K562 (cell line): ENCODE measurements around the gene LRRC49. TPM values are rescaled to one million over a fixed set of nuclear protein-coding genes. Genes with fewer than 3 reads are reported as not detected.

ENCODE experiments used
- ATAC-seq: fragments of 200-7000 bp; cut with Tn5 transposase; 3 replicates; pipeline ENCODE4 v1.9.1; 2020; ENCODE audit warnings: moderate library complexity
- BruUV-seq: library from RNA; stranded (reverse); fragments of 400-500 nt; replicated peaks from 2 replicates; lab custom pipeline; 2021; lab: Mats Ljungman, UMichigan
- CTCF ChIA-PET: fragments of 300-600 bp; formaldehyde crosslinking; extraction: SDS; loops from one replicate; lab custom pipeline; 2021; ENCODE audit warnings: low intra/inter-chr PET ratio; lab: Yijun Ruan, JAX
- POLR2A ChIA-PET: fragments of 300-600, 350-650 bp; sonication (Branson Sonifier 250); formaldehyde crosslinking; extraction: SDS; loops from one replicate; lab custom pipeline; 2021; ENCODE audit warnings: antibody characterized with exemption, inconsistent platforms; lab: Yijun Ruan, JAX
- DNase-seq, 4 experiments: peaks; one replicate each; pipeline versions ENCODE4 v3.0.0 to v3.0.0-alpha.2; 2011 to 2018; ENCODE audit warnings: low spot score in 3 of 4, mixed read lengths in 3 of 4; ENCODE audit errors: extremely low read depth in 1 of 4
- FAIRE-seq: peaks from 2 replicates; lab custom pipeline; 2011; peaks lifted over from hg19 to GRCh38; lab: Jason Lieb, UNC
- H2AFZ ChIP-seq: 2 replicates; pipeline ENCODE4 v1.6.0; 2011; ENCODE audit warnings: low read depth, low read length, control low read depth, inconsistent platforms
- H3K27ac ChIP-seq: fragments of 200-600 bp; 3 replicates; pipeline ENCODE4 v1.8.0; 2011; ENCODE audit warnings: low read depth, mild to moderate bottlenecking, control low read depth, inconsistent platforms, low read length, moderate library complexity, mixed read lengths; ENCODE audit errors: extremely low read depth
- H3K27me3 ChIP-seq, 2 experiments: fragments of 300-600 bp in 1 of 2; 2 replicates in 1 of 2; 3 replicates in 1 of 2; pipeline versions ENCODE4 v1.6.0 to v1.8.0; 2011; ENCODE audit warnings: inconsistent platforms in 2 of 2, low read length in 2 of 2, mild to moderate bottlenecking in 1 of 2, mixed read lengths in 1 of 2, moderate library complexity in 1 of 2; ENCODE audit not compliant: control insufficient read depth in 2 of 2, insufficient read depth in 2 of 2
- H3K36me3 ChIP-seq: fragments of 300-600 bp; 3 replicates; pipeline ENCODE4 v1.8.0; 2011; ENCODE audit warnings: mild to moderate bottlenecking, low read length, inconsistent platforms; ENCODE audit not compliant: control insufficient read depth, insufficient read depth
- H3K4me1 ChIP-seq, 2 experiments: fragments of 200-600 bp in 1 of 2; replicated peaks in 1 of 2; 2 replicates in 1 of 2; 3 replicates in 1 of 2; pipeline versions ENCODE4 v1.5.1 to v1.8.0; 2011; ENCODE audit warnings: inconsistent platforms in 2 of 2, low read length in 2 of 2, mild to moderate bottlenecking in 1 of 2, mixed read lengths in 1 of 2, moderate library complexity in 1 of 2; ENCODE audit not compliant: control insufficient read depth in 2 of 2, insufficient read depth in 2 of 2
- H3K4me2 ChIP-seq: 2 replicates; pipeline ENCODE4 v1.6.1; 2011; ENCODE audit warnings: low read length, control low read depth, inconsistent platforms, mixed read lengths; ENCODE audit not compliant: insufficient read depth
- H3K4me3 ChIP-seq: fragments of 200-600 bp; sonication (generic), shearing (Covaris generic); 2 replicates; pipeline ENCODE4 v1.5.1; 2016; ENCODE audit warnings: control low read depth, inconsistent platforms
- H3K79me2 ChIP-seq: fragments of 200-600 bp; 3 replicates; pipeline ENCODE4 v1.8.0; 2011; ENCODE audit warnings: low read length, inconsistent platforms; ENCODE audit not compliant: control insufficient read depth, insufficient read depth
- H3K9ac ChIP-seq, 2 experiments: 2 replicates each; pipeline versions ENCODE4 v1.6.0 to v1.6.1; 2011; ENCODE audit warnings: low read depth in 2 of 2, low read length in 2 of 2, control low read depth in 1 of 2, inconsistent platforms in 1 of 2, mild to moderate bottlenecking in 1 of 2, mixed read lengths in 1 of 2; ENCODE audit not compliant: insufficient read depth in 1 of 2
- H3K9me1 ChIP-seq: one replicate; pipeline ENCODE4 v1.6.0; 2011; ENCODE audit warnings: inconsistent platforms, mild to moderate bottlenecking, low read length, moderate library complexity; ENCODE audit not compliant: control insufficient read depth, insufficient read depth
- H3K9me3 ChIP-seq: replicated peaks from 2 replicates; pipeline ENCODE4 v1.5.1; 2011; ENCODE audit warnings: low read depth, low read length, inconsistent platforms; ENCODE audit not compliant: control insufficient read depth, insufficient read depth
- H4K20me1 ChIP-seq: replicated peaks from 2 replicates; pipeline ENCODE4 v1.6.1; 2011; ENCODE audit warnings: low read length, inconsistent platforms, mixed read lengths; ENCODE audit not compliant: control insufficient read depth, insufficient read depth
- CLOCK ChIP-seq: fragments of 250-450 bp; sonication (Bioruptor Pico); IDR thresholded peaks from 2 replicates; pipeline ENCODE4 v1.4.0; 2020; ENCODE audit warnings: mild to moderate bottlenecking, moderate library complexity, borderline replicate concordance
- CREB5 ChIP-seq: fragments of 250-450 bp; sonication (Bioruptor Pico); IDR thresholded peaks from 2 replicates; pipeline ENCODE4 v1.5.0; 2020; ENCODE audit warnings: mild to moderate bottlenecking
- DACH1 ChIP-seq: fragments of 450-650 bp; IDR thresholded peaks from 2 replicates; pipeline ENCODE4 v1.6.1; 2018; ENCODE audit not compliant: partially characterized antibody
- FOXJ3 ChIP-seq: sonication (generic); formaldehyde crosslinking; IDR thresholded peaks from 2 replicates; pipeline ENCODE4 v1.4.0; 2020; ENCODE audit warnings: mild to moderate bottlenecking, missing genetic modification reagents
- HDAC6 ChIP-seq: IDR thresholded peaks from 2 replicates; pipeline ENCODE4 v1.6.1; 2012; ENCODE audit warnings: low read depth, mild to moderate bottlenecking, control low read depth, inconsistent platforms, low read length, moderate library complexity
- HNRNPUL1 ChIP-seq: fragments of 200-400 bp; formaldehyde crosslinking; IDR thresholded peaks from 2 replicates; pipeline ENCODE4 v1.6.1; 2017; ENCODE audit warnings: low read length
- MXD1 ChIP-seq: fragments of 250-450 bp; sonication (Bioruptor Pico); IDR thresholded peaks from 2 replicates; pipeline ENCODE4 v1.8.0; 2021; ENCODE audit warnings: borderline replicate concordance, mild to moderate bottlenecking, moderate library complexity; ENCODE audit not compliant: poor library complexity, severe bottlenecking
- NEUROD1 ChIP-seq: fragments of 150-350 bp; IDR thresholded peaks from 2 replicates; pipeline ENCODE4 v1.6.1; 2014; ENCODE audit warnings: borderline replicate concordance, low read length, low read depth; ENCODE audit not compliant: partially characterized antibody
- RAD51 ChIP-seq: fragments of 450-650 bp; IDR thresholded peaks from 2 replicates; pipeline ENCODE4 v1.7.1; 2016; ENCODE audit warnings: low read depth, mild to moderate bottlenecking, borderline replicate concordance
- SMAD2 ChIP-seq: fragments of 150-350 bp; IDR thresholded peaks from 2 replicates; pipeline ENCODE4 v1.6.1; 2014; ENCODE audit warnings: low read depth, mild to moderate bottlenecking, low read length
- TFAM ChIP-seq: fragments of 250-450 bp; sonication (Bioruptor Pico); conservative IDR thresholded peaks from 2 replicates; pipeline ENCODE4 v1.5.0; 2021; ENCODE audit warnings: mild to moderate bottlenecking, moderate library complexity
- TFAP4 ChIP-seq: sonication (generic); formaldehyde crosslinking; IDR thresholded peaks from 2 replicates; pipeline ENCODE4 v1.8.0; 2022; ENCODE audit warnings: missing genetic modification reagents, mild to moderate bottlenecking, moderate library complexity, borderline replicate concordance
- ZC3H8 ChIP-seq: fragments of 450-650 bp; IDR thresholded peaks from 2 replicates; pipeline ENCODE4 v1.6.1; 2017
- ZNF282 ChIP-seq: sonication (generic); formaldehyde crosslinking; IDR thresholded peaks from 2 replicates; pipeline ENCODE4 v1.8.1; 2023; ENCODE audit warnings: missing genetic modification reagents
- WGBS: fragments of 100-300 bp; shearing (Covaris generic); methylation state at CpG from one replicate; pipeline ENCODE4 v1.1.6; 2016; ENCODE audit warnings: low coverage, mixed read lengths; ENCODE audit not compliant: insufficient coverage; ENCODE audit errors: missing lambda C conversion rate; 5-methylcytosine and 5-hydroxymethylcytosine counted together
- in situ Hi-C: fragments of 300-500 bp; cut with MboI; formaldehyde crosslinking; loops from 4 replicates; pipeline ENCODE4 v1.15.0; 2018; ENCODE audit warnings: inconsistent platforms, mixed read lengths
- intact Hi-C: fragments of 100-400 bp; cut with micrococcal nuclease; formaldehyde crosslinking; loops from 2 replicates; pipeline ENCODE4 v1.14.2; 2022
- polyA plus RNA-seq, 8 experiments: library from polyadenylated mRNA; depleted of rRNA in 4 of 8; stranded (reverse) in 5 of 8; unstranded in 3 of 8; fragments of >200 nt; fragmentation: Nextera tagmentation in 2 of 8; fragmentation: Illumina TruSeq in 1 of 8; extraction: Ambion mirVana in 2 of 8; extraction: Trizol in 1 of 8; gene quantifications; 2 replicates each; pipeline versions ENCODE4 v1.2.1 to v1.2.3, GENCODE V29; 2011 to 2014; ENCODE audit warnings: inconsistent platforms in 1 of 8, missing spikeins in 1 of 8
- total RNA-seq, 7 experiments: library from RNA; depleted of rRNA in 6 of 7; stranded (reverse); fragments of >200 nt in 6 of 7; fragmentation: Illumina TruSeq in 2 of 7; extraction: Trizol in 2 of 7; gene quantifications; 2 replicates each; pipeline versions ENCODE4 v1.2.1 to v1.2.3, GENCODE V29; 2011 to 2021; ENCODE audit warnings: low replicate concordance in 1 of 7

The LRRC49 gene
- total and polyA plus RNA-seq, 9 of the 15 experiments (the other 6 are each of a cell fraction or from before 2014, with no cell fraction given) = 0.32 TPM; not detected in 8

GRCh38 chr15:71049706-71050422 is 157.2 kb downstream of the LRRC49 start:
- in situ Hi-C loops = no loop called here
- ChIA-PET POLR2A (no interaction called here), CTCF (no interaction called here)
- FAIRE-seq (no peak), ATAC-seq (no peak), DNase-seq (no peak)
- Histone ChIP-seq H2AFZ (no peak overlapping the region), H3K4me1 (no peaks in the 10 kb centered on the region), H3K27me3 (no peaks in the 10 kb centered on the region), H4K20me1 (no peaks in the 10 kb centered on the region), H3K9me1 (no peaks in the 10 kb centered on the region), H3K9ac (no peak overlapping the region), H3K27ac (no peak overlapping the region), H3K36me3 (no peaks in the 10 kb centered on the region), H3K4me2 (no peak overlapping the region), H3K4me3 (no peak overlapping the region), H3K79me2 (no peaks in the 10 kb centered on the region), H3K9me3 (no peaks in the 10 kb centered on the region)
- BruUV-seq = no TSS peak
- intact Hi-C loops = no loop called here
- no peak for TF ChIP-seq RAD51
- TF ChIP-seq DACH1 = no peak
- TF ChIP-seq ZC3H8 = no peak
- TF ChIP-seq ZNF282 (CRISPR knock-in tag) = no peak
- no peak for TF ChIP-seq MXD1 (CRISPR knock-in tag)
- no peak for TF ChIP-seq NEUROD1
- no peak for TF ChIP-seq FOXJ3
- TF ChIP-seq CLOCK (CRISPR knock-in tag) = no peak
- no peak for TF ChIP-seq SMAD2
- TF ChIP-seq TFAM (CRISPR knock-in tag) = no peak
- no peak for TF ChIP-seq CREB5
- no peak for TF ChIP-seq HNRNPUL1
- TF ChIP-seq HDAC6 = no peak
- TF ChIP-seq TFAP4 (CRISPR knock-in tag) = no peak
- WGBS = 0% methylated on average over 3 of the region's 3 CpGs
